CD4-positive, alpha-beta T cell treated with Interleukin-4 for 1 hour (primary cell): Measurements from ENCODE around the gene DCLK1.

Experiments
- DNase-seq, 2 donors: peaks; one replicate each; pipeline ENCODE4 v3.0.0-alpha.2; 2020 to 2022

DCLK1 gene

DNA sequence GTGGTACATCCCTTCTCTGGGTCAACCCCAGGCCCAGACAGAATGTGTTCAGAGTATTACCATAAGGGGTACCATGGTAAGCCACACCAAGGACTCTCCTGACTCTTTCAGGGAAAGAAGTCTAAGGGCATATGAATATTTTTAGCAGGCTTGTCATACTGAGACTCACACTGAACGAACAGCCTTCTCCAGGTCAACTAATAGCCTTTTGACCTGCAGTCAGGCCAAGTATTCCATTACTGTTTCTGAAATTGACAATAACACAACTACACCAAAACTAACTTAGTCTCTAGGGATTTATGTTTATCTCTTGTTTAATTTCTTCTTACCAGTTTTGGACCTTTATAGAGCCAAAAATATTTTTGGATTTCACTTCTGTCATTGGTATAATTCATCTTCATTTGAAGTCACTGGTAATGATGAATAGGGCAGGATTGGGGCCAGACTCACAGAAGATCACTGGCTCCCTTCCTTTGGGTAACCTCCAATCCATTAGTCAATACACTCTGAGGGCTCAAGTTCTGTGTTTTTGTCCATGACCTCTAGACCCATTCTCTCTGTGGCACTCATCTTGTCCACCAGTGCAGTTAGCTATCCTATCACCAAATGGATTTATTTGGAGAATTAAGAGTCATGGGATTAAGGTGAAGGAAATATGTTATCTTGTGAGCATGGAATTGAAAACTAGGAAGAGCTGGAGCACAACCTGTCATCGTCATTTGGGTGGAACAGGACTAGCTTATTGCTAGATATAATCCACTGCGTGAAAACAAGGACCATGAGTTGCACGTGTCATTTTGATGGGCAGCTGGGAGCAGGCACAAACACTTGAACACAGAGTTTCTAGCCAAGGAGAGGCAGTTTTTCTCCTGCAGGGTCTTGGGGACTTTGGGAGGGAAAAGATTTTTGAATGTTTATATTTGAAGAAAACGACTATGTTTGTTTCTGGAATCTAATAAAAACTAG, 313.3 kb downstream of the DCLK1 start:
- DNase-seq = no peak

DNA sequence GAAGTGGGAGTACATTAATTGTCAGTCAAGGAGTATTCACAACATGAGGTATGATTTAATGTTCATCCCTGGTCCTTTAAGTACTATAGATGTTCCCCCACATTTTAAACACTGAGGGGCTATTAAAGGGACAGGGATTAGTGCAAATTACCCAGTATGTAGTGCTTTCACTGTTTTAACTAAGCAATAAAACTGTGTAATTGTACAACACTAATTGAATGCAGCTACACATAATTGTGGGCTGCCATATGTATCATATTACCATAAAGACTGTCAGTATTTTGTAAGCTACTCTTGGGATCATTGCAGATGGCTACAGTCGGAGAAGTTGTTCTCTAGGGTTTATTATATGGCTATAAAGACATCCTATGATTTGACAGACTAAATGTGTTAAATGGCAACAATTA, 316.6 kb downstream of the DCLK1 start:
- DNase-seq = no peak

DNA sequence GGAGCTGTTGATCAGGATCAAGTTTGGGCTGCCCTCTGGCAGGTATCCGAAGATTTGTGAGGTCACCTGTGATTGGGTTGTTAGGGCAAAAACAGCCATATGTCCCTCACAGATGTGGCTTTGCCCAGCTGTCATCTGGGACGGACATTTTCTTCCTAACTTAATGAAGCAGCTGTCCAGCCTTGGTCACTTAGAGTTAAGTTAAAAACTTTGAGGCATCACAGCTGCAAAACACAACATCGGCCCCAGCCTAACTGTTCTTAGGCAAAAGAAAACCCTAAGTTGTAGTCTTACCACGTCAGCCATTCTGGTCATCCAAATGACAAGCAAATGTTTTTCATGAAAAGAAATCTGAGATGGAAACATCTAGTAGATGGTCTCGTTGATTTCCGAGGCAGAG, 318.4 kb downstream of the DCLK1 start:
- no peak for DNase-seq

DNA sequence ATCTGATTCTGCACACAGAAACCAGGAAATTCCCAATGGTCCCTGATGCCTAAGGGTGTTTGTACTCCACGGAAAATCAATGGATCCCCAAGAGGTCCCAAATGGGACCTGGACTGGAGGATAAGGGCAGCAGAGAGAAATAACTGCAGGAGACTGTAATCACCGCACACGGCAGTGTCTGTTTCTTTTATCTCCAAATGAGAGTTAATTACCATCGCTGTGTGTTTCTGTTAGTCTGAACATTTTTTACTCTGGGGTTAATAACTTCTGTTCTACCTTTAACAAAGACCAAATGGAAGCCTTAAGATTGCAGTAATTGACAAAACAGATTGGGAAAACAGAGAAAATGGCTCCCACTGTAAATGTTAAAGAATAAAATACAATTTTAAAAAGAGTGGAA, 320.9 kb downstream of the DCLK1 start:
- no peak for DNase-seq

DNA sequence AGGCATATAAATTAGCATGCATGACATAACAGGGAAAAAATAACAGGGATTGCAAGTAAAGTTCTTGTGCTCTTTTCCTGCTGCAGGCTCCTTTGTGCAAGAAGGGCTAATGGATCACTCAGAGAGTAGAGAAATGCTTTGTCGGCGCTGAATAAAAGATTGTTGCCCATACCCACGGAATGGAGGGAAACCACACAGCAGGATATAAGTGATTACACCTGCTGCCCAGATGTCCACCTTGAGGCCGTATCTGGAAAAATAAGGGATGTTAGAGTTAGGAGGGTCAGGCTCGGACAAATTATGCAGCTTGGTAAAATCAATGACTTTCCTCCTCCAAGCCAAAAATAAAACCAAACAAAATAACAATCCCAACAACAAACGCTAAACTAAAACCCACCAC, 322.3 kb downstream of the DCLK1 start:
- no peak for DNase-seq

DNA sequence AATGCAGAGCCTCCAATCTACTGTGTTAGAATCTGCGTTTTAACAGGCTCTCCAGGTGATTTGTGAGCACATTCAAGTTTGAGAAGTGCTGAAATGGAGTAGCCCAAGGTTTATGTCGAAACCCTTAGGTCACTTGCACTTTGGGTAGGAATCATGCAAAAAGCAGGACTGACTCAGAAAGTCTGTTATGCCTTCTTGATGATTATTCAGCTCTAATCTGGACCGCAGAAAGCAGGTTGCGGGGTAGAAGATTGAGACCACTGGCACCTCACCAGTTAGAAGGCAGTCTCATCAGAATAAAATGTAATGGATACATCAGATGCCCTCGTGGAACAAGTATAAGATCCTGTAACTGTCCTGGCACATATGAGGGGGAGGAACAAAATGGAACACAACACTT, 326.3 kb downstream of the DCLK1 start:
- DNase-seq = no peak

DNA sequence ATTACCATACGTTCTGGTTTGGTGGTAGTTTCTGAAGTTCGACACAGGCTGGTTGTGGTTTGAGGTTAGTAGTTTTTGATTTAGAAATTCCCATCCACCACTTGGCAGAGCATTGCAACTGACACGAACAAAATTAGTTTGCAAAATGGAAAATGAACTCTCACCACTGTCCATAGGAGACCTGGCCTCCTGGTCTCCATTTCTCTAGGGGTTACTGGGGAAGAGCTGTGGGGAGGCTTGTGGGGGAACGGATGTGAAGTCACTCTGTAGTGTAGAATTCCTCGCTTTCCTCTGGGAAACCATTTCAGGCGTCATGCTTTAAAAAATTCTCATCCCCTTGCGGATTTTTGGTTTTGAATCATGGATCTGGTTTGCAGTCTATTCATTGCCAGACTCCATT, 333.2 kb downstream of the DCLK1 start:
- DNase-seq = no peak

DNA sequence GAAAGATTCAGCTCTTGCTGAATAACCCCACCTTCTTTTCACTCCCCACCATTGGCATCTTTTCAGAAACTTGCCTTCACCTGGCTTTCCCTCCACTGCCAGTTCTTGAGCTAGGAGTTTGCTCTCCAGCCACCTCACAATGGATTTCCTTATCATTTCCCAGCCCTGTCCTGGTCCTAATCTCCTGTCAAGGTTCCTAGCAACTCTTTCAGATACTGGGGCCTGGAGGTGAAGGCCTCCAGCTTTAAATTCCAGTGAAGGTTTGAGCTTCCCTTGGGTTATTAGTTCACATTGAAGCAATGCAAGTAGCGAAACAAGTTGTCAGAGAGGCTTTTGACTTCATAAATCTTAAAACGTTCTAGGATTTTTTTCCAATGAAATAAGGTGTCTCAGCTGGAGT, 333.9 kb downstream of the DCLK1 start:
- no peak for DNase-seq

DNA sequence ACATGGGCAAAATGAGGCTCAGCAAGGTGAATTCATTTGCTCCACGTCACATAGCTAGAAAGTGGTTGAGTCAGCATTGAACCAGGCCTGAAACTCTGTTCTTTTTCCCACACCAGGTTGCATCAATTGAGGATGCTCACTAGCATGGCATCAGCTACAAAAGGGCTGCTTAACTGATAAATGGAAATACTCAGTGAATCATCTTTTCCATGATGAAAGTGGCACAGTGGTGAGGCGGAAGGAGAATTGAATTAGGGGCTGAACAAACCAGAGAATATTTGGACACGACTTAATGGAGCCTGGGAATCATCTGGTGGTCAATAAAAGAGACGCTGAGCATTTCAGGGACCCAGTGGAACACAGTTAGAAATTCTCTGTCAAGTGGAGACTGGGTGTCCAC, 334.6 kb downstream of the DCLK1 start:
- DNase-seq = no peak

DNA sequence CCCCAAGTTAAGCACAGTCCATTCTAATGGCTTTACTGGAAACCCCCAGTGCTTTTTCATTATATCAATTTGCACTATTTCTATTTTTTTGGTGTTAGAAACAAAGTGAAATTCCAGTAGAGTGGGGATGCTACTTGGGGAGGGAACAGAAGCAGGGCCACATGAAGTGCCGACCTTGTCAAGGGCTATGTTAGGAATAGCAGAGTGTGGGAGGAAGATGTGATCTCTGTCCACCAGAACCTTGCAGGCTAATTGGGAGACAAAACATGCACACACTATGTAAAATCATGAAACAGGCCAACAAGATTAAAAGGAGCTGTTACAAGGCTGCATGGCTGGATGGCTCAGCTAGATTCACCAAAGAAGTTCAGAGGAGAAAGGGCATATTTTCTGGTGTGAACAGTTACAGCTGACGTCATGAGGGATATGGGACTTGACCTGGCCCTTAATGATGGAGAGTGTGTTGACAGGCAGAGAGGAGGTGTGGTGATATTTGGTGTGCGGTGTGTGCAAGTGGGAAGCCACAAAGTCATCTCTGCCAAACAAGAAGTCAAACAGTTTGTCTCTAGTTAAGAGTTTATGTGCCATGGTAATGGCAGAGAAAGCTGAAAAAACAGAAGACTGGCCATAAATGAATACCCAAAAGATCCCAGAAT, 336.3 kb downstream of the DCLK1 start:
- no peak for DNase-seq

DNA sequence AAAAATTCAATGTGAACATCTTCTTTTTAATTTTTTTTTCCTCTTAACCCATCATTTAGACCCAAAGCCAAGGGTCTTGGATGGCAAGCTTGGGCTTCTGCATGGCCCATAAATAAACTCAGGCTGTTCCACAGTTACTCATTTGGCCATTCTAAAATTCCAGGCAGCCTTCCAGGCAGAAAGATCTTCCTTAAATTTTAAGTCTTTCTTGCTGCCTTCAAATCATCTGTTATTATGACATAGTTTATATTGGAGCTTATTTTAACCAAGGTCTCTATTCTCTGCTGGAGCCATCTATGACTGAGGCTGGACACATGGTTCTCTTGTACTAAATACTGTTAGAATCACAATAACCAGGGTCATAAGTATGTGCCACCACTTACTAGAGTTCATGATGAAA, 337.4 kb downstream of the DCLK1 start:
- no peak for DNase-seq

DNA sequence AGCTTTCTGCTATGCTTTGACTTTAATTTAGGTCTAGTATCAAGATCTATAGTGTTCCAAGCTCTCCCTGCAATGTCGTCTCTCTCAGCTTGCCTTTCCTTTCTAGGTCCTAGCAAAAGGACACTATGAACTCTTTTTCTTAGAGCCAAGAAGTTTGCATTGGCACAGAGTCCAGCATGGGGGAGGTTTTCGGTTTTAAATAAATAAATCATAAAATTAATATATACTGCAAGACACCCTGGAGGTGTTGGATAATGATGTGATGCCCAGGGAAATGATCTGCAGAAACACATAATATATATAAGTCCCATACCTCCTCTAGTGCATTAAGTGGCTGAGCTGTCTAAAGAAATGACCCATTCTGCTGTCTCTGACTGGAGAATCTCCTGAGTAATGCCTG, 338.3 kb downstream of the DCLK1 start:
- DNase-seq = no peak

DNA sequence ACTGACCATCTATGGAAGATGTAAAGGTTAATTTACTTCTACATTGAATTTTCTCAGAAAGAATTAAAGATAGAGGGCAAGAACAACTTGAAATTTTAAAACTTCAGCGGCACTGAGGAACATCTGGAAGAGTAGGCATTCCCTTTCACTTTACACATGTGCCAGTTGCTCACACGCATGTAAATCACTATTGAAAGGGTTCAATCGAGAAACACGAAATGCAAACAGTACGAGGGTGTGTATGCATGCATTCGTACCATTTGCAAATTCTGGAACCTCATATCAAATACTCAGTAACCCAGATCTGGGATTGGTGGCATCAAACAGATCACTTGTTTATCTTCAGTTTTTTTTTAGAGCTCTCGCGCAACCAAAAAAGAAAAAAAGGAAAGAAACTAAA, 339.2 kb downstream of the DCLK1 start:
- no peak for DNase-seq

DNA sequence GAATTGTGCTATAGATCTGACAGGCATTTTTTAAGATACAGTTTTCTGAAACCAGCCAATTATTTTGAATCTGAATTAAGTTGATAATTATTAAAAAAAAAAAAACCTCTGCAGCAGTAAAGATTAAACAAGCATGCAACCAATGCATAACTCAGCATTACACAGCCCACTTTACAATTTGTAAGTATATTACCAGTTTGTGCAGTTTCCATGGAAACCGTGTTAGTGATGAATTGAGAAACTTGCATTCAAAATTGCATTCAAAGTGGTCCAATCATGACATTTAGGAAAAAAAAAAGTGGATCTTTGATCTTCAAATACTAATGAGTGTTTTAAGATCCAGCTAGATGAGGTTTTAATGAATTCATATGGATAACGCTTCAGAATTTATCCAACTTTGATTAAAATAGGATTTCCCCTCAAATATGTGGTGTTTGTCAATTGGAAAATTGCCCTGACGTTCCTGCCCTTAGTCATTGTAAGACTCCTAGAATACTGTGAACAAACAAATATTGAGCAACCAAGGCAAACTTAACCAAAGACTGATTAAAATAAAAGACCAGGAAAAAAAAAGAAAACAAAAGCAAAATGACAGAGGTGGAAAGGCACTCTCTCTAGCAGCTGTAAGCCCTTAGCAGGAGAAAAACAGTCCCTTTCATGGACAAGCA, 339.9 kb downstream of the DCLK1 start:
- DNase-seq = no peak

DNA sequence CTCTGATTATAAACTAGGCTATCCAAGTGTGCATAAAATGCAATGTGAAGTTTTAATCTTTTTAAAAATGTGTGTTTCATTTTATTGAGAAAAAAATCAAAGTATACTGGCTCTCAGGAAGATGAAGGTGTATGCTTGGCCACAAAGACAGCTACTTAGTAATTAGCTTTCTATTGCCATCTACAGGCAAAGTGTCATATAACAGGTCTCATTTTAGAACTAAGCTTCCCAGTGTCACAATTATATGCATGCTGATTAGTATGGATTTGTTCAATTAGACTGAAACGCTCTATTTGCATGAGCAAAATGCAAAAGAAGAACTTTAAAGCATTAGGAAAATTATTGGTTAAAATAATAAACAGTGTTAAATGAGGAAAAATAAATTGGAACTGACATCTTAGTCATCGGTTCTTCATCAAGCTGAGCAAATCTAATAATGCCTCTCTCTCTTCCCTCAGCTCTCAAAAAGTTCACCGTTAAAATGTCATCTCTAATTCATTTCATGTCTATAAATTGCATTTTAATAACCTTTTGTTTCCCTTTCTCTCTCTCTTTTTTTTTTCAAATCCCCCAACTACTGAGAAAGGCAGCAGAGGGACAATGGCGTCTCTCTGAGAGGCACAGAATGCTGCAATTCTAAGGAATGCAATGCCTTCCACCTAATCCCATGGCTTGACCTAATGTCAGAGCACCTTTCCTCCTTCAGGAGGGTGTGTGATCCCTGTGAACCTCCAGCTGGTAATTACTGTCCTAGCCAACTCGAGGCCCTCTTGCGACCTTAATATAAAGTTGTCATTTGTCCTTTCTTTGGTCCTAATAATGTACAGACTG, 341.6 kb downstream of the DCLK1 start:
- no peak for DNase-seq

DNA sequence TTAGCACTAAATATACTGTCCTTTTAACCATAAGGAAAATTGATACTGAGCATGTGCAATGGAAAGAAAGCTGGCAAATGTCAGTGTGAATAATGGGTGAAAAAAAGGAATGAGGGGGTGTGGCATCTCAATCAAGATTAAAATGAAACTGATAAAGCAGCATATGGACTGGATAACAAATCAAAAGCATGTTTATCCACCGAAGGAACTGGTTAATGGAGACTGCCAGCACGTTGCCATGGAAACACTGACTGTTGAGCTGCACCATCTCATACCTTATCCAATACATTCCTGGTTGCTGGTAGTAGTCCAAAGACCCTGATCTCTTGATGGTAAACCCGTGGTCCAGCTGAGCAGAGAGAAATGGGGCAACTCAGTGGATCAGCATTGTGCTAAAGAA, 343.2 kb downstream of the DCLK1 start:
- no peak for DNase-seq

DNA sequence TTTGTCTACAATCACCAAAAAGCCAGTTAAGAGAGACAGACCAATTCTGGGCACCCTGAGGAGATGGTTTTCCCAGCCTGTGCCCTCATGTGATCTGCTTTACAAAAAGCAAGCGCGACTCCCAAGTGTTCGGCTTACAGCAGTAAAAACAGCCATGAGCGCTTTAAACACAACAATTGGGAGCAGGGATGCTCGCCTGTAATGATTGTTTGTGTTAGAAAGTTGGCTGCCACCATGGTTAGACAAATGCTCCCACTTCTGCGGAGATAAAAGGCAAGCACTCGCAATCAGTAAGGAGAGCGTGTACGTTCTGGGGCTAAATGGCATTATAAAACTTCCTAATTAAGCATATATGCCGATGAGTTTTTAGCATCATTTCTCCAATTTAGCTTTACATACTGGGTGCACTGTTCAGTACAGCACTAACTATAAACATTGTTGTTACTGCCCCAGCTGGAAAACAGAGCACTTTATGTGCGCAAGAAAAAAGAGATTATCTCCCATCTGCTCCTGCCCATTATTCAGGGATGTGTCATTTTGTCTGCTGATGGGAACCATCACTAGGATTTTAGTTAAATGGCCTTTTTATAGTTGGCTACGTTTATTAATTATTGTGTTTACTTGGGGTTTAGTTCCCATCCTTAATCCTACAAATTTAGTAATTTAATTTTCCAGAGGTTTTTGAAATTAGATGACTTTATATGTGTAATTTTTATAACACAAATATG, 345.4 kb downstream of the DCLK1 start:
- DNase-seq = no peak

DNA sequence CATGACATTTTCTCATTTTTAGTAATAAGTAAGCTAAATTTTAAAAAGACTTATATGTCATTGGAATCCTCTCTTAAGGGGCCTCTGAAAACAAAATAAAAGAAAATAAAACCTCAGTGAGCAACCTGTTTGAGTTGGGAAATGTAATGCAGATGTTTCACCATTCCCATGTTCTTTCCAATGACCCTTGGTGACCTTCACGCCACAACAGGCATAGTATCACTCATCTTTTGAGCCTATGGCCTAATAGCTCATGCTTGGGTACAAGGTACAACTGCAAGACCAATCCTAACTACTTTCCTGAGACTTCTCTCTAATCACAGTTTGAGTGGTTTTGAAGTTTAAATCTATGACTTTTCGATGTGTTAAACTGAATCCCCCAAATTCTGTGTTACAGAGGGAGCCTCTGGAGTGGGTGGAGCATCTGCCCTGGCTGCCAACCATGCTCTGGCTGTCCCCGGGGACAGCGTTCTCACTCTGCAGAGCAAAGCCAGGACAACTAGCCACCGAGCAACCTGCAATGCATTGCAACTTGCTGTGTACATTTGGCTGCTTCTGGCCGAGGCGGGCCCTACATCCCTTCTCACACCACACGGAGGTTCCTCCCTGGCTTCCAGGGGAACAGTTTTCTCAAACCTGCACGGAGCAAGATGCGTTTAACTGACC, 346.8 kb downstream of the DCLK1 start:
- DNase-seq = no peak

DNA sequence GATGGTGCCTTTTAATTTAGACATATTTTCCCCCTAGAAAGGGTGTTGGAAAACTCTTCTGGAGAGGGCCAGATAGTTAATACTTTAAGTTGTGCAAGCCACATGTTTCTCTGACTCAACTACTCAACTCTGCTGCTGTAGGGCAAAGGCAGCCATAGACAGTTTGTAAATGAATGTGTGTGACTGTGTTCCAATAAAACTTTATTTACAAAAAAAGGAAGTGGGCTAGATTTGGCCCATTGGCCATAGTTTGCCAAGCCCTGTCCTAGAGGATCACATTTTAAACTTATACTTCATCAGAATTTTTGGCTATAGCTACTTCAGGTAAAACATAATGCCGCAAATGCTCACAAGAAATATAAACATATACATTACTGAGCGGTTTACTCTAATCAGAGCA, 348.4 kb downstream of the DCLK1 start:
- no peak for DNase-seq

DNA sequence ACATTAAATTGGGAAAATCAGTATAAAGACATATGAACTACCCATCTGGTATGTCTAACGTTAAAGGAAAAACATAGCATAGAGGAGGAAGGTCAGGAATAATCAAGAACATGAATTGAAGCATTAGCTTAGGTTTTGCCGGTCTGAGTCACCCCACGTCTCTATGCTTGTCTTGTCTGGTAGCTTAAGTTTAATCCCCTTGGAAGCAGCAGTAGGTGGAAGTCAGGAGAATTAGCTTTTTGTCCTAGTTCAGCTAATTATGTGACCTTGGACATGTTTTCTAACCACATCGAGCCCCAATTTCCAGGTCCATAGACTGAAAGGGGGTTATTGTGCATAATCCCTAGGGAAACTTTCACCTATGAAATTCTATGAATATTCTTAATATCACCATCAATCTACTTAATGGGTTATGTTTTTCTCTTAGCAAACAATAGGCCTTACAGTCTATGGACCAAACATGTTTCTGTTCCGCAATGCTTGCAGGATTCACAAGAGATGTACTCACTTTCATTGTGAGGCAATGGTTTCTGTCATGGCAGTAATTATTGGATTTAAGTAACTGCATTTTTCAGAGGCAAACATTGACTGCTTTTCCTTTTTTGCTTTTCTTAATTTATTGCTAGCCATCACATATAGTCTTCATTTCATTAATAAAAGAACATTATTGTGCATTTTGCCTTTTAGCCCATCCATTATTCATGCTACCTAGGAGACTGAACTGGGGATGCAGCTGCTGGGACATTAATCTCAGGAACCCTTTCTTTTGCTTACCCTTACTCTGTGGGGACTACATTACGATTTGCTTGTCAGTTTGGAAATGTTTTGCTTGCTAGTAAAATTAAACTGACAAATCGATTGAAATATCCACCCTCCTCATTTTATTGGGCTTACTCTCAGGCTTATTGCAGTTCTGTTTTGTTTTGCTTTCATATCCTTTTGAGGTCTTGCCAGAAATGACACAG, 349.9 kb downstream of the DCLK1 start:
- no peak for DNase-seq
